ENCODE data around the gene CTSZ. TPM values are rescaled to one million over a fixed set of nuclear protein-coding genes. Genes with fewer than 3 reads are reported as not detected.

The CTSZ gene
- total and polyA plus RNA-seq, 2 of the 4 experiments (the other 2 are of a cell fraction), result 46.1 to 88.5 TPM

GRCh38 chr20:58973866-58974265 lies 33.2 kb downstream of the CTSZ start:
- POLR2A ChIA-PET (ENCODE audit: unreplicated experiment), result no interaction called here
- intact Hi-C loops (cut with micrococcal nuclease), result no loop called here

More at GRCh38 chr20:58973866-58974265, 33.2 kb downstream of the CTSZ start:
- H3K9me1 ChIP-seq (ENCODE audit: insufficient read depth, low read length), result no peaks in the 10 kb centered on the region
- H2BK15ac ChIP-seq (ENCODE audit: low read depth, low read length), result no peak overlapping the region
- no peak overlapping the region for H2BK20ac ChIP-seq (ENCODE audit: low read depth, low read length)
- in situ Hi-C loops (cut with MboI; ENCODE audit: low sequenced_read_pairs) (no loop called here), dilution Hi-C loops (cut with HindIII; ENCODE audit: low sequenced_read_pairs, unreplicated experiment) (no loop called here)
- no peak overlapping the region for H3K27ac ChIP-seq (ENCODE audit: insufficient read depth, low read length)
- H4K91ac ChIP-seq (ENCODE audit: insufficient read depth, low read depth, low read length), result no peak overlapping the region
- H3K4me1 ChIP-seq (ENCODE audit: control insufficient read depth, insufficient read depth, low read length), result no peaks in the 10 kb centered on the region
- H3K23ac ChIP-seq (ENCODE audit: low read depth, low read length), result no peak overlapping the region
- peaks cover 4% of the 10 kb centered on the region for H3K27me3 ChIP-seq (ENCODE audit: control insufficient read depth, insufficient read depth, low read length)
- H3K79me1 ChIP-seq (ENCODE audit: low read depth in 1 of 2, low read length in 2 of 2), result no peaks in the 10 kb centered on the region
- ATAC-seq (ENCODE audit: low read depth), result no peak
- peaks cover 7% of the 10 kb centered on the region for H3K9me3 ChIP-seq (ENCODE audit: control insufficient read depth, insufficient read depth, low read length)
- H4K20me1 ChIP-seq (ENCODE audit: insufficient read depth, low read length), result no peaks in the 10 kb centered on the region
- no peak overlapping the region for H3K4me3 ChIP-seq (ENCODE audit: insufficient read depth, low read depth, low read length)
- H3K36me3 ChIP-seq (ENCODE audit: control insufficient read depth, insufficient read depth, low read length), result no peaks in the 10 kb centered on the region
- WGBS, 2 experiments (ENCODE audit: extremely low coverage in 2 of 2, insufficient read length in 1 of 2), result 100% methylated on average over 1 of the region's 3 CpGs; no CpG with 5 or more reads in 1 of the 2 experiments
- no peak overlapping the region for H2BK120ac ChIP-seq (ENCODE audit: low read depth, low read length)
- H3K18ac ChIP-seq (ENCODE audit: low read depth, low read length), result no peak overlapping the region
- no peak overlapping the region for H4K8ac ChIP-seq (ENCODE audit: low read depth in 2 of 2, low read length in 2 of 2)
- no peak overlapping the region for H3K56ac ChIP-seq (ENCODE audit: extremely low read depth, insufficient read depth, low read length)
- H3K14ac ChIP-seq (replicated peaks; ENCODE audit: low read depth, low read length), result no peak overlapping the region
- H2AK5ac ChIP-seq (ENCODE audit: low read depth, low read length), result no peak overlapping the region
- TF ChIP-seq MAZ (IDR thresholded peaks at IDR 0.05; ENCODE audit: borderline replicate concordance, low read depth, low read length), result no peak
- TF ChIP-seq RCOR1 (IDR thresholded peaks at IDR 0.05; ENCODE audit: insufficient replicate concordance, low read length), result no peak
- no peak for TF ChIP-seq CHD1 (IDR thresholded peaks at IDR 0.05; ENCODE audit: low read depth, low read length)
- TF ChIP-seq MAFK (IDR thresholded peaks at IDR 0.05; ENCODE audit: low read depth, low read length), result no peak
- TF ChIP-seq ELK1 (IDR thresholded peaks at IDR 0.05; ENCODE audit: borderline replicate concordance, low read depth, low read length), result no peak
- no peak for TF ChIP-seq MXI1 (IDR thresholded peaks at IDR 0.05; ENCODE audit: borderline replicate concordance, low read depth, low read length)
- TF ChIP-seq RAD21 (IDR thresholded peaks at IDR 0.05; ENCODE audit: low read length), result no peak
- TF ChIP-seq CEBPB (IDR thresholded peaks at IDR 0.05; ENCODE audit: low read depth, low read length), result no peak
- TF ChIP-seq POLR2A (IDR thresholded peaks at IDR 0.05; ENCODE audit: low read depth, low read length), result no peak
- no peak for TF ChIP-seq FOS (IDR thresholded peaks at IDR 0.05; ENCODE audit: low read depth, low read length)
- no peak for TF ChIP-seq USF2 (IDR thresholded peaks at IDR 0.05; ENCODE audit: low read depth, low read length)
- no peak for TF ChIP-seq NFE2L2 (IDR thresholded peaks at IDR 0.05; ENCODE audit: low read depth, low read length)
- TF ChIP-seq CTCF (conservative IDR thresholded peaks at IDR 0.05; ENCODE audit: low read depth, low read length), result no peak
- TF ChIP-seq RFX5 (IDR thresholded peaks at IDR 0.05; ENCODE audit: low read depth, low read length), result no peak
- no peak for TF ChIP-seq BHLHE40 (IDR thresholded peaks at IDR 0.05; ENCODE audit: low read depth, low read length)
- TF ChIP-seq SMC3 (IDR thresholded peaks at IDR 0.05; ENCODE audit: low read depth, low read length), result no peak
- no peak overlapping the region for H2BK5ac ChIP-seq (ENCODE audit: low read depth, low read length, poor library complexity, severe bottlenecking)
- H2AK9ac ChIP-seq (replicated peaks; ENCODE audit: low read depth, low read length, poor library complexity), result no peak overlapping the region
- H4K5ac ChIP-seq (ENCODE audit: low read depth, low read length), result no peak overlapping the region
- no peak overlapping the region for H2AFZ ChIP-seq (replicated peaks; ENCODE audit: low read length, poor library complexity)
- CTCF ChIA-PET, result no interaction called here
- no peak overlapping the region for H3K4me2 ChIP-seq (ENCODE audit: low read depth, low read length)
- no peak for DNase-seq
- no peak overlapping the region for H3K9ac ChIP-seq (ENCODE audit: low read depth, low read length)
- no peak overlapping the region for H3K4ac ChIP-seq (ENCODE audit: low read depth, low read length)
- no TSS peak for BruUV-seq (replicated peaks)

All from IMR-90 (cell line).